ENCODE data around the gene EIF5B.
"Not testable (repeated sequence)": the region's sequence is repeated elsewhere in the genome, so short reads cannot be mapped to it uniquely, and the experiment has no call there.

Gene EIF5B

DNA sequence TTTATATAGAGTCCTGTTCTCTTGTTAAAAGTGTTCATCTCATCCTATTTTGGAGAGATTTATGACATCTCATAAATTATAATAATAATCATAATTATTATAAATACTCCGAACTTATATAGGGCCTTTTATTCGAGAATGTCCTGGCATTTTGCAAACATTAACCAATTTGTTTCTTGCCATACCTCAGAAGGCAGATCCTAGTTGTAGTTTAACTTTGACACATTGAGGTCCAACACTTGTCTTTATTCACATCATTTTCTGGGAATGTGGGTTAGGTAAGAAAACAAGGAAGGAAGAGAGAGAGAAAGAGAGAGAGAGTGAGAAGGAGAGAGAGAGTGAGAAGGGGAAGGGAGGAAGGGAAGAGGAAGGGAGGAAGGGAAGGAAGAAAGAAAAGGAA lies 36.1 kb upstream of the EIF5B start, which contains the start of gene LYG1:
Gene LYG1, minus strand, starts transcription at position 101 of the 400 bp plus-strand sequence. CDS start 5,527 bp downstream, outside the sequence.
- not testable (repeated sequence) for H2BK5ac ChIP-seq (ENCODE audit: low read length); H3K79me1 ChIP-seq (ENCODE audit: low read depth, low read length); H3K4me2 ChIP-seq (ENCODE audit: insufficient read depth, low read length, poor library complexity, severe bottlenecking); H3K4me3 ChIP-seq (ENCODE audit: low read length in 2 of 2); H3K27ac ChIP-seq (replicated peaks; ENCODE audit: low read length); H3K14ac ChIP-seq (ENCODE audit: low read length); H2AFZ ChIP-seq (ENCODE audit: low read length); H3K4ac ChIP-seq (ENCODE audit: low read length); H3K9ac ChIP-seq (ENCODE audit: low read depth, low read length, poor library complexity); H4K8ac ChIP-seq (ENCODE audit: low read depth, low read length); H2AK5ac ChIP-seq (ENCODE audit: low read depth, low read length); H4K91ac ChIP-seq (ENCODE audit: low read depth, low read length, poor library complexity); H2BK120ac ChIP-seq (ENCODE audit: low read depth, low read length); H3K18ac ChIP-seq (ENCODE audit: low read length); H3K23ac ChIP-seq (ENCODE audit: low read depth, low read length, poor library complexity); H3K9me3 ChIP-seq (replicated peaks in 1 of 2; ENCODE audit: control insufficient read depth in 2 of 2, insufficient read depth in 1 of 2, low read depth in 1 of 2, low read length in 2 of 2); DNase-seq (ENCODE audit: low spot score); H3K36me3 ChIP-seq (replicated peaks in 1 of 2; ENCODE audit: control insufficient read depth in 2 of 2, insufficient read depth in 2 of 2, low read length in 2 of 2); H2BK15ac ChIP-seq (ENCODE audit: low read length); H3K27me3 ChIP-seq (ENCODE audit: control insufficient read depth in 3 of 3, insufficient read depth in 3 of 3, low read depth in 1 of 3, low read length in 3 of 3); H3K4me1 ChIP-seq (ENCODE audit: control insufficient read depth in 2 of 2, insufficient read depth in 1 of 2, low read depth in 1 of 2, low read length in 2 of 2); H2BK12ac ChIP-seq (ENCODE audit: low read length)
- no CpG with 5 or more reads among the region's 2 CpGs for WGBS, 2 donors (ENCODE audit: extremely low coverage in 2 of 2, insufficient read length in 2 of 2, insufficient replicate concordance in 1 of 2)

DNA sequence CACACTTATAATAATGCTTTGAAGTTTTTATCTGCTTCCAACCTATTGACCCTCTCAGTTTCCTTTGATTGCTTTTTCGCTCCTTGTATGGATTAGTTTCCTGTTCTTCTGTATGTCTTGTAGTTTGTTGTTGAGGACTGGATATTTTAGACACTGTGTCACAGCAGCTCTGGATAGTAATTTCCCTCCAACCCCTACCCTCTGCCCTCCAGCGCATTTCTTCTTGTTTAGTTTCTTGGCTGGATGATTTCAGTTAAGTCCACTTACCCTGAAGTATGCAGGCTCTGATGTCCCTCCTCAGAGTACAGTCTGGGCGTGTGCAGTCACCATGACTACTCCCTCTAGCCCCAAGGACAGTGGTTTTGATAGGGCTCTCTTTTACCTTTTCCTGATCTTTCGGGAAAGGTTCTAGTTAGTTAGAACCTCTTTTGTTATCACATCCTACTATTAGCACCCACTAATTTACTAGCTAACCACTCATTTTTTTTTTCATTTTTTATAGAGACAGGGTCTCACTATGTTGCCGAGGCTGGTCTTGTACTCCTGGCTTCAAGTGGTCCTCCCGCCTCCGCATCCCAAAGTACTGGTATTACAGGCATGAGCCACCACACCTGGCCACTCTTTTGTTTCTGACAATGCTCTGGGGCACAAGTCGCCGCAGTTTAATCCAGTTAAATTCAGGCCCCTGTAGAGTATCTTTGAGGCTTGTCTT lies 19.9 kb upstream of the EIF5B start:
- no peaks in the 10 kb centered on the region for H3K79me1 ChIP-seq (ENCODE audit: low read depth, low read length)
- H3K4ac ChIP-seq (ENCODE audit: low read length), result no peak overlapping the region
- H2BK120ac ChIP-seq (ENCODE audit: low read depth, low read length), result no peak overlapping the region
- peaks cover 12 to 55% of the 10 kb centered on the region in 2 donors for H3K36me3 ChIP-seq (replicated peaks in 1 of 2; ENCODE audit: control insufficient read depth in 2 of 2, insufficient read depth in 2 of 2, low read length in 2 of 2)
- no peak overlapping the region for H3K4me2 ChIP-seq (ENCODE audit: insufficient read depth, low read length, poor library complexity, severe bottlenecking)
- no peak overlapping the region for H3K23ac ChIP-seq (ENCODE audit: low read depth, low read length, poor library complexity)
- H3K9me3 ChIP-seq (replicated peaks in 1 of 2; ENCODE audit: control insufficient read depth in 2 of 2, insufficient read depth in 1 of 2, low read depth in 1 of 2, low read length in 2 of 2), result peaks cover 2 to 3% of the 10 kb centered on the region in 2 donors
- H3K9ac ChIP-seq (ENCODE audit: low read depth, low read length, poor library complexity), result no peak overlapping the region
- no peaks in the 10 kb centered on the region for H3K4me1 ChIP-seq (ENCODE audit: control insufficient read depth in 2 of 2, insufficient read depth in 1 of 2, low read depth in 1 of 2, low read length in 2 of 2)
- no peak overlapping the region for H3K4me3 ChIP-seq (ENCODE audit: low read length in 2 of 2)
- WGBS, 2 donors (ENCODE audit: extremely low coverage in 2 of 2, insufficient read length in 2 of 2, insufficient replicate concordance in 1 of 2), result no CpG with 5 or more reads among the region's 9 CpGs
- H3K27ac ChIP-seq (replicated peaks; ENCODE audit: low read length), result no peak overlapping the region
- DNase-seq (ENCODE audit: low spot score), result no peak
- H3K27me3 ChIP-seq (ENCODE audit: control insufficient read depth in 3 of 3, insufficient read depth in 3 of 3, low read depth in 1 of 3, low read length in 3 of 3), result no peaks in the 10 kb centered on the region
- H3K14ac ChIP-seq (ENCODE audit: low read length), result no peak overlapping the region
- H3K18ac ChIP-seq (ENCODE audit: low read length), result no peak overlapping the region
- H4K8ac ChIP-seq (ENCODE audit: low read depth, low read length), result no peak overlapping the region
- H2AK5ac ChIP-seq (ENCODE audit: low read depth, low read length), result no peak overlapping the region
- H2AFZ ChIP-seq (ENCODE audit: low read length), result no peak overlapping the region
- no peak overlapping the region for H2BK12ac ChIP-seq (ENCODE audit: low read length)
- H2BK5ac ChIP-seq (ENCODE audit: low read length), result no peak overlapping the region
- H4K91ac ChIP-seq (ENCODE audit: low read depth, low read length, poor library complexity), result no peak overlapping the region
- H2BK15ac ChIP-seq (ENCODE audit: low read length), result no peak overlapping the region

DNA sequence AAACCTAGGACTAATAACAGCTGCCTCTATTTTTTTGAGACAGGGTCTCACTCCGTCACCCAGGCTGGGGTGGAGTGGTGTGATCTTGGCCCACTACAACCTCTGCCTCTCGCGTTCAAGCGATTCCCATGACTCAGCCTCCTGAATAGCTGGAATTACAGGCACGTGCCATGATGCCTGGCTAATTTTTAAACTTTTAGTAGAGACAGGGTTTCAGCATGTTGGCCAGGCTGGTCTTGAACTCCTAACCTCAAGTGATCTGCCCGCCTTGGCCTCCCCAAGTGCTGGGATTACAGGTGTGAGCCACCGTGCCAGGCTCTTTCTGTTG lies 19.4 kb upstream of the EIF5B start:
- not testable (repeated sequence) for H3K4me1 ChIP-seq (ENCODE audit: control insufficient read depth in 2 of 2, insufficient read depth in 1 of 2, low read depth in 1 of 2, low read length in 2 of 2); H3K18ac ChIP-seq (ENCODE audit: low read length); H3K79me1 ChIP-seq (ENCODE audit: low read depth, low read length); H4K8ac ChIP-seq (ENCODE audit: low read depth, low read length); H3K4me2 ChIP-seq (ENCODE audit: insufficient read depth, low read length, poor library complexity, severe bottlenecking); H2BK12ac ChIP-seq (ENCODE audit: low read length); H3K27me3 ChIP-seq (ENCODE audit: control insufficient read depth in 3 of 3, insufficient read depth in 3 of 3, low read depth in 1 of 3, low read length in 3 of 3); H2BK5ac ChIP-seq (ENCODE audit: low read length); H3K9me3 ChIP-seq (replicated peaks in 1 of 2; ENCODE audit: control insufficient read depth in 2 of 2, insufficient read depth in 1 of 2, low read depth in 1 of 2, low read length in 2 of 2); H3K9ac ChIP-seq (ENCODE audit: low read depth, low read length, poor library complexity); H4K91ac ChIP-seq (ENCODE audit: low read depth, low read length, poor library complexity); H2BK120ac ChIP-seq (ENCODE audit: low read depth, low read length); H3K4ac ChIP-seq (ENCODE audit: low read length); H2BK15ac ChIP-seq (ENCODE audit: low read length); H3K27ac ChIP-seq (replicated peaks; ENCODE audit: low read length); H3K14ac ChIP-seq (ENCODE audit: low read length); H3K4me3 ChIP-seq (ENCODE audit: low read length in 2 of 2); H2AFZ ChIP-seq (ENCODE audit: low read length); DNase-seq (ENCODE audit: low spot score); H3K23ac ChIP-seq (ENCODE audit: low read depth, low read length, poor library complexity); H2AK5ac ChIP-seq (ENCODE audit: low read depth, low read length)
- H3K36me3 ChIP-seq (replicated peaks in 1 of 2; ENCODE audit: control insufficient read depth in 2 of 2, insufficient read depth in 2 of 2, low read length in 2 of 2), result peaks cover 12 to 60% of the 10 kb centered on the region in 2 donors
- no CpG with 5 or more reads among the region's 7 CpGs for WGBS, 2 donors (ENCODE audit: extremely low coverage in 2 of 2, insufficient read length in 2 of 2, insufficient replicate concordance in 1 of 2)

DNA sequence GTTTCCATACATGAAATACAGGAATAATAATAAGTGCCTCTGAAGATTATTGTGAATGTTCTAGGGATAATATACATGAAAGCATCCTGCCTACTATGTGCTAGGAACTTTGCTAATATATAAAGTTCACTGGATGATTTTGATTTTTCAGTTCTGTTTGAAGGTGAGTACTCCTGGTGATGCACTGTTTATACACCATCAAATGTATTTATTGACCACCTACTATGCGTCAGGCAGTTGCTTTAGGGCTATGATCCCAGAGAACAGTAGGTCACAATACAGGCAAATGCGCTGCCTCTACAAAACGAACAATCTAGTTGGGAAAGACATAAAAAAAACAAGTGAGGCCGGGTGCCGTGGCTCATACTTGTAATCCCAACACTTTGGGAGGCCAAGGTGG lies 11.8 kb upstream of the EIF5B start:
- Histone ChIP-seq H3K4me1 (ENCODE audit: control insufficient read depth in 2 of 2, insufficient read depth in 1 of 2, low read depth in 1 of 2, low read length in 2 of 2) (no peaks in the 10 kb centered on the region), H3K36me3 (replicated peaks in 1 of 2; ENCODE audit: control insufficient read depth in 2 of 2, insufficient read depth in 2 of 2, low read length in 2 of 2) (peaks cover 16 to 94% of the 10 kb centered on the region in 2 donors), H4K8ac (ENCODE audit: low read depth, low read length) (no peak overlapping the region), H3K4me3 (ENCODE audit: low read length in 2 of 2) (no peak overlapping the region), H2BK120ac (ENCODE audit: low read depth, low read length) (no peak overlapping the region), H2BK5ac (ENCODE audit: low read length) (no peak overlapping the region), H2BK12ac (ENCODE audit: low read length) (no peak overlapping the region), H3K9me3 (replicated peaks in 1 of 2; ENCODE audit: control insufficient read depth in 2 of 2, insufficient read depth in 1 of 2, low read depth in 1 of 2, low read length in 2 of 2) (no peaks in the 10 kb centered on the region), H3K27ac (replicated peaks; ENCODE audit: low read length) (no peak overlapping the region), H3K27me3 (ENCODE audit: control insufficient read depth in 3 of 3, insufficient read depth in 3 of 3, low read depth in 1 of 3, low read length in 3 of 3) (no peaks in the 10 kb centered on the region), H2AK5ac (ENCODE audit: low read depth, low read length) (no peak overlapping the region), H3K79me1 (ENCODE audit: low read depth, low read length) (peaks cover 3% of the 10 kb centered on the region), H2AFZ (ENCODE audit: low read length) (no peak overlapping the region), H3K14ac (ENCODE audit: low read length) (no peak overlapping the region), H3K4me2 (ENCODE audit: insufficient read depth, low read length, poor library complexity, severe bottlenecking) (no peak overlapping the region), H3K4ac (ENCODE audit: low read length) (no peak overlapping the region), H3K18ac (ENCODE audit: low read length) (no peak overlapping the region), H3K23ac (ENCODE audit: low read depth, low read length, poor library complexity) (no peak overlapping the region), H3K9ac (ENCODE audit: low read depth, low read length, poor library complexity) (no peak overlapping the region), H2BK15ac (ENCODE audit: low read length) (no peak overlapping the region), H4K91ac (ENCODE audit: low read depth, low read length, poor library complexity) (no peak overlapping the region)
- no peak for DNase-seq (ENCODE audit: low spot score)
- no CpG with 5 or more reads among the region's 5 CpGs for WGBS, 2 donors (ENCODE audit: extremely low coverage in 2 of 2, insufficient read length in 2 of 2, insufficient replicate concordance in 1 of 2)

Measured in neuronal stem cell (in vitro differentiated cells).